Panc1 (cell line): ENCODE results near the gene HOXA13. TPM values are rescaled to one million over a fixed set of nuclear protein-coding genes. Genes with fewer than 3 reads are reported as not detected.

Experiments used
- ATAC-seq: fragments of 200-7000 bp; cut with Tn5 transposase; 2 replicates; pipeline ENCODE4 v1.9.1; 2020; ENCODE audit warnings: mild to moderate bottlenecking, moderate library complexity
- BruUV-seq: library from RNA; stranded (reverse); fragments of 400-500 nt; replicated peaks from 2 replicates; lab custom pipeline; 2021; lab: Mats Ljungman, UMichigan
- CTCF ChIA-PET: fragments of 300-600 bp; sonication (Branson Sonifier 250); formaldehyde crosslinking; loops from one replicate; lab custom pipeline; 2022; ENCODE audit warnings: antibody characterized with exemption; lab: Charles Lee
- POLR2A ChIA-PET: fragments of 300-600 bp; sonication (Branson Sonifier 250); formaldehyde crosslinking; loops from one replicate; lab custom pipeline; 2022; ENCODE audit warnings: antibody characterized with exemption; lab: Charles Lee
- DNase-seq: peaks from one replicate; pipeline ENCODE4 v3.0.0-alpha.2; 2010; ENCODE audit warnings: low read depth, low spot score
- H3K27ac ChIP-seq: 2 replicates; pipeline ENCODE4 v1.5.1; 2011; ENCODE audit warnings: mild to moderate bottlenecking, low read length, inconsistent platforms
- H3K27me3 ChIP-seq: fragments of 200-500 bp; sonication (Bioruptor generic); 2 replicates; pipeline ENCODE4 v1.6.0; 2014; ENCODE audit warnings: low read length, inconsistent platforms; ENCODE audit not compliant: control insufficient read depth, insufficient read depth
- H3K36me3 ChIP-seq: fragments of 200-500 bp; sonication (Bioruptor generic); 2 replicates; pipeline ENCODE4 v1.5.1; 2014; ENCODE audit warnings: inconsistent platforms, mild to moderate bottlenecking, low read length, moderate library complexity; ENCODE audit not compliant: control insufficient read depth, insufficient read depth
- H3K4me1 ChIP-seq: 2 replicates; pipeline ENCODE4 v1.5.1; 2011; ENCODE audit warnings: inconsistent platforms, mild to moderate bottlenecking, low read length, moderate library complexity; ENCODE audit not compliant: control insufficient read depth, insufficient read depth
- H3K4me3 ChIP-seq, 2 experiments: 2 replicates each; pipeline ENCODE4 v1.5.1; 2011 to 2012; ENCODE audit warnings: low read depth in 2 of 2, low read length in 2 of 2, mild to moderate bottlenecking in 2 of 2, inconsistent platforms in 1 of 2, moderate library complexity in 1 of 2
- H3K9me3 ChIP-seq: fragments of 200-500 bp; sonication (Bioruptor generic); 2 replicates; pipeline ENCODE4 v1.5.1; 2014; ENCODE audit warnings: low read depth, mild to moderate bottlenecking, inconsistent platforms, low read length, moderate library complexity; ENCODE audit not compliant: control insufficient read depth, insufficient read depth
- POLR2AphosphoS5 ChIP-seq: IDR thresholded peaks from 2 replicates; pipeline ENCODE4 v1.6.1; 2012; ENCODE audit warnings: mild to moderate bottlenecking, low read depth, low read length, moderate library complexity
- SIN3A ChIP-seq: IDR thresholded peaks from 2 replicates; pipeline ENCODE4 v1.6.1; 2012; ENCODE audit warnings: low read depth, mild to moderate bottlenecking, low read length, moderate library complexity, borderline replicate concordance; ENCODE audit not compliant: insufficient read depth
- TCF7L2 ChIP-seq: IDR thresholded peaks from 2 replicates; pipeline ENCODE4 v1.6.1; 2011; ENCODE audit warnings: mild to moderate bottlenecking, low read depth, low read length, inconsistent platforms
- in situ Hi-C: cut with HindIII; loops from 2 replicates; pipeline ENCODE4 v1.10.0; 2016; ENCODE audit warnings: low sequenced_read_pairs, low pct_unique_long_range_greater_than_20kb
- intact Hi-C: fragments of 100-400 bp; cut with micrococcal nuclease; formaldehyde crosslinking; loops from one replicate; pipeline ENCODE4 v1.10.0; 2022; ENCODE audit not compliant: unreplicated experiment
- total RNA-seq: library from RNA; stranded (reverse); gene quantifications from one replicate; pipeline ENCODE4 v1.2.1, GENCODE V29; 2021; ENCODE audit not compliant: unreplicated experiment
- TF ChIP-seq, protein P1 (sequence below), 2 experiments: IDR thresholded peaks; 2 replicates each; pipeline ENCODE4 v1.6.1; 2011 to 2012; ENCODE audit warnings: low read depth in 2 of 2, control low read depth in 1 of 2, low read length in 1 of 2, mild to moderate bottlenecking in 1 of 2, moderate library complexity in 1 of 2; ENCODE audit not compliant: insufficient read depth in 1 of 2
- TF ChIP-seq, protein P2 (sequence below): fragments of 450-650 bp; IDR thresholded peaks from 2 replicates; pipeline ENCODE4 v1.5.1; 2017; ENCODE audit warnings: mild to moderate bottlenecking

Gene HOXA13
- total RNA-seq, 1 experiment from 2014 or later: 1.2 TPM

- DNase-seq (no peak), ATAC-seq (no peak)
- CTCF ChIA-PET: interaction anchor here (0.5 kb wide), 1 partner anchor 484 kb away, joined by 3 read pairs; no protein-coding TSS in a partner anchor
- intact Hi-C loops (no loop called here), in situ Hi-C loops (no loop called here)
- H3K27me3 ChIP-seq: no peaks in the 10 kb centered on the region
- POLR2A ChIA-PET: interaction anchor here (0.5 kb wide), 1 partner anchor 380 kb away, joined by 4 read pairs; no protein-coding TSS in a partner anchor
- H3K27ac ChIP-seq: no peak overlapping the region
- H3K4me1 ChIP-seq: peaks cover 5% of the 10 kb centered on the region; the same call in 1 of the 2 replicates
- no peaks in the 10 kb centered on the region; the same call in 1 of the 2 replicates for H3K36me3 ChIP-seq
- no peaks in the 10 kb centered on the region for H3K9me3 ChIP-seq
- TF ChIP-seq SIN3A: no peak
- TF ChIP-seq TCF7L2: no peak
- TF ChIP-seq, protein P1, sequence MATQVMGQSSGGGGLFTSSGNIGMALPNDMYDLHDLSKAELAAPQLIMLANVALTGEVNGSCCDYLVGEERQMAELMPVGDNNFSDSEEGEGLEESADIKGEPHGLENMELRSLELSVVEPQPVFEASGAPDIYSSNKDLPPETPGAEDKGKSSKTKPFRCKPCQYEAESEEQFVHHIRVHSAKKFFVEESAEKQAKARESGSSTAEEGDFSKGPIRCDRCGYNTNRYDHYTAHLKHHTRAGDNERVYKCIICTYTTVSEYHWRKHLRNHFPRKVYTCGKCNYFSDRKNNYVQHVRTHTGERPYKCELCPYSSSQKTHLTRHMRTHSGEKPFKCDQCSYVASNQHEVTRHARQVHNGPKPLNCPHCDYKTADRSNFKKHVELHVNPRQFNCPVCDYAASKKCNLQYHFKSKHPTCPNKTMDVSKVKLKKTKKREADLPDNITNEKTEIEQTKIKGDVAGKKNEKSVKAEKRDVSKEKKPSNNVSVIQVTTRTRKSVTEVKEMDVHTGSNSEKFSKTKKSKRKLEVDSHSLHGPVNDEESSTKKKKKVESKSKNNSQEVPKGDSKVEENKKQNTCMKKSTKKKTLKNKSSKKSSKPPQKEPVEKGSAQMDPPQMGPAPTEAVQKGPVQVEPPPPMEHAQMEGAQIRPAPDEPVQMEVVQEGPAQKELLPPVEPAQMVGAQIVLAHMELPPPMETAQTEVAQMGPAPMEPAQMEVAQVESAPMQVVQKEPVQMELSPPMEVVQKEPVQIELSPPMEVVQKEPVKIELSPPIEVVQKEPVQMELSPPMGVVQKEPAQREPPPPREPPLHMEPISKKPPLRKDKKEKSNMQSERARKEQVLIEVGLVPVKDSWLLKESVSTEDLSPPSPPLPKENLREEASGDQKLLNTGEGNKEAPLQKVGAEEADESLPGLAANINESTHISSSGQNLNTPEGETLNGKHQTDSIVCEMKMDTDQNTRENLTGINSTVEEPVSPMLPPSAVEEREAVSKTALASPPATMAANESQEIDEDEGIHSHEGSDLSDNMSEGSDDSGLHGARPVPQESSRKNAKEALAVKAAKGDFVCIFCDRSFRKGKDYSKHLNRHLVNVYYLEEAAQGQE (IDR thresholded peaks at IDR 0.05; ENCODE audit: insufficient read depth in 1 of 2, low read depth in 2 of 2, low read length in 1 of 2): no peak
- TF ChIP-seq POLR2AphosphoS5: no peak
- TF ChIP-seq, protein P2, sequence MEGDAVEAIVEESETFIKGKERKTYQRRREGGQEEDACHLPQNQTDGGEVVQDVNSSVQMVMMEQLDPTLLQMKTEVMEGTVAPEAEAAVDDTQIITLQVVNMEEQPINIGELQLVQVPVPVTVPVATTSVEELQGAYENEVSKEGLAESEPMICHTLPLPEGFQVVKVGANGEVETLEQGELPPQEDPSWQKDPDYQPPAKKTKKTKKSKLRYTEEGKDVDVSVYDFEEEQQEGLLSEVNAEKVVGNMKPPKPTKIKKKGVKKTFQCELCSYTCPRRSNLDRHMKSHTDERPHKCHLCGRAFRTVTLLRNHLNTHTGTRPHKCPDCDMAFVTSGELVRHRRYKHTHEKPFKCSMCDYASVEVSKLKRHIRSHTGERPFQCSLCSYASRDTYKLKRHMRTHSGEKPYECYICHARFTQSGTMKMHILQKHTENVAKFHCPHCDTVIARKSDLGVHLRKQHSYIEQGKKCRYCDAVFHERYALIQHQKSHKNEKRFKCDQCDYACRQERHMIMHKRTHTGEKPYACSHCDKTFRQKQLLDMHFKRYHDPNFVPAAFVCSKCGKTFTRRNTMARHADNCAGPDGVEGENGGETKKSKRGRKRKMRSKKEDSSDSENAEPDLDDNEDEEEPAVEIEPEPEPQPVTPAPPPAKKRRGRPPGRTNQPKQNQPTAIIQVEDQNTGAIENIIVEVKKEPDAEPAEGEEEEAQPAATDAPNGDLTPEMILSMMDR: no peak
- BruUV-seq: no TSS peak
- H3K4me3 ChIP-seq: no peak overlapping the region
These were observed 31.5 kb downstream of the HOXA13 start for GRCh38 chr7:27168265-27168947.

GRCh38 chr7:27167916-27168264 is 32.0 kb downstream of the HOXA13 start:
- in situ Hi-C loops: no loop called here
- ATAC-seq (no peak), DNase-seq (no peak)
- Histone ChIP-seq H3K9me3 (no peaks in the 10 kb centered on the region), H3K36me3 (no peaks in the 10 kb centered on the region; the same call in 1 of the 2 replicates), H3K27ac (no peak overlapping the region), H3K27me3 (no peaks in the 10 kb centered on the region), H3K4me1 (peaks cover 5% of the 10 kb centered on the region; the same call in 1 of the 2 replicates), H3K4me3 (no peak overlapping the region)
- TF ChIP-seq, protein P2: no peak
- TF ChIP-seq POLR2AphosphoS5 (no peak), TCF7L2 (no peak)
- BruUV-seq: no TSS peak
- CTCF ChIA-PET: interaction anchor here (0.5 kb wide), 1 partner anchor 484 kb away, joined by 3 read pairs; no protein-coding TSS in a partner anchor
- intact Hi-C loops: no loop called here
- POLR2A ChIA-PET: no interaction called here
